Stomach (tissue), 9 donors: ENCODE measurements around the gene CDH23. TPM values are rescaled to one million over a fixed set of nuclear protein-coding genes. Genes with fewer than 3 reads are reported as not detected.

Experiments used
- DNase-seq, 2 donors: peaks; one replicate each; pipeline versions ENCODE4 v3.0.0 to v3.0.0-alpha.2; 2013 to 2019
- H3K27ac ChIP-seq, 5 donors: fragments of 200-600 bp in 4 of 5; sonication (generic) in 4 of 5; one replicate each; pipeline ENCODE4 v1.5.1; 2013 to 2019; ENCODE audit warnings: mild to moderate bottlenecking in 1 of 5, moderate library complexity in 1 of 5
- H3K27me3 ChIP-seq, 3 donors: fragments of 200-600 bp; sonication (generic); one replicate each; pipeline ENCODE4 v1.5.1; 2017 to 2019; ENCODE audit warnings: mixed run types in 1 of 3
- H3K36me3 ChIP-seq, 4 donors: fragments of 200-600 bp; sonication (generic); 1 replicate in 3 of 4; 2 replicates in 1 of 4; pipeline ENCODE4 v1.5.1; 2016 to 2019
- H3K4me1 ChIP-seq, 4 donors: fragments of 200-600 bp; sonication (generic); one replicate each; pipeline ENCODE4 v1.5.1; 2016 to 2019
- H3K4me3 ChIP-seq, 4 donors: fragments of 200-600 bp; sonication (generic) in 3 of 4; one replicate each; pipeline ENCODE4 v1.5.1; 2016 to 2019; ENCODE audit warnings: mild to moderate bottlenecking in 1 of 4
- H3K9me3 ChIP-seq, 4 donors: fragments of 200-600 bp; sonication (generic); one replicate each; pipeline ENCODE4 v1.5.1; 2016 to 2019
- CTCF ChIP-seq, 7 experiments: fragments of 450-650 bp in 4 of 7; fragments of 200-600 bp in 3 of 7; sonication (generic) in 3 of 7; IDR thresholded peaks; one replicate each; pipeline ENCODE4 v1.5.1; 2016 to 2019; ENCODE audit warnings: antibody characterized with exemption in 7 of 7, control low read depth in 2 of 7, mild to moderate bottlenecking in 1 of 7
- EP300 ChIP-seq: sonication (generic); formaldehyde crosslinking; IDR thresholded peaks from one replicate; pipeline ENCODE4 v1.6.1; 2017; ENCODE audit warnings: antibody characterized with exemption
- POLR2A ChIP-seq, 4 donors: fragments of 450-650 bp; IDR thresholded peaks; one replicate each; pipeline ENCODE4 v1.6.1; 2016; ENCODE audit warnings: antibody characterized with exemption in 4 of 4, control low read depth in 2 of 4, mild to moderate bottlenecking in 1 of 4, moderate library complexity in 1 of 4
- POLR2AphosphoS5 ChIP-seq, 3 donors: sonication (generic); formaldehyde crosslinking; IDR thresholded peaks; one replicate each; pipeline ENCODE4 v1.6.1; 2016; ENCODE audit warnings: antibody characterized with exemption in 3 of 3
- WGBS, 5 donors: extraction: QIAGEN DNeasy Blood & Tissue Kit in 3 of 5; methylation state at CpG; one replicate each; pipeline versions ENCODE4 v1.1.5 to v1.1.7; 2013 to 2018; 5-methylcytosine and 5-hydroxymethylcytosine counted together
- intact Hi-C: fragments of 100-400 bp; cut with DNase I; formaldehyde crosslinking; loops from one replicate; pipeline ENCODE4 v1.15.1; 2023; ENCODE audit warnings: low total_unique reads
- polyA plus RNA-seq, 3 donors: library from polyadenylated mRNA; stranded (reverse); fragments of 200-250 nt; gene quantifications; one replicate each; pipeline ENCODE4 v1.2.3, GENCODE V29; 2013
- total RNA-seq, 5 donors: library from RNA; depleted of rRNA; stranded (reverse); fragments of >200 nt; gene quantifications; one replicate each; pipeline versions ENCODE4 v1.1.0 to v1.2.3, GENCODE V29; 2014 to 2016
- donor health status: healthy with polysubstance abuse.
- donor health status: Bipolar disorder and iron deficiency.
- donor health status: healthy.

Gene CDH23
- total and polyA plus RNA-seq, 8 donors: 0.31 to 8.2 (median 2.2) TPM

GRCh38 chr10:71468363-71469094 lies 71.8 kb downstream of the CDH23 start:
- Histone ChIP-seq H3K4me3 (no peak overlapping the region), H3K9me3 (no peaks in the 10 kb centered on the region), H3K27me3 (no peaks in the 10 kb centered on the region), H3K27ac (no peak overlapping the region), H3K4me1 (no peaks in the 10 kb centered on the region), H3K36me3 (no peaks in the 10 kb centered on the region)
- 62 to 71% (median 67%) methylated on average over 8 to 9 of the region's 9 CpGs for WGBS, 5 donors
- DNase-seq: no peak
- TF ChIP-seq POLR2A (IDR thresholded peaks at IDR 0.05): no peak
- no peak for TF ChIP-seq CTCF (IDR thresholded peaks at IDR 0.05)
- TF ChIP-seq POLR2AphosphoS5 (IDR thresholded peaks at IDR 0.05): no peak
- TF ChIP-seq EP300: no peak
- intact Hi-C loops: no loop called here

GRCh38 chr10:71471006-71471405 lies 74.3 kb downstream of the CDH23 start:
- Histone ChIP-seq H3K27me3 (no peaks in the 10 kb centered on the region), H3K36me3 (no peaks in the 10 kb centered on the region), H3K27ac (no peak overlapping the region), H3K9me3 (no peaks in the 10 kb centered on the region), H3K4me3 (no peak overlapping the region), H3K4me1 (peaks cover 0 to 6% (median 3%) of the 10 kb centered on the region in 4 donors)
- intact Hi-C loops: no loop called here
- no peak for DNase-seq
- 82 to 93% (median 92%) methylated on average over 9 of the region's 9 CpGs for whole genome bisulfite sequencing, 5 donors
- TF ChIP-seq CTCF (IDR thresholded peaks at IDR 0.05): no peak
- no peak for TF ChIP-seq POLR2AphosphoS5 (IDR thresholded peaks at IDR 0.05)
- no peak for TF ChIP-seq POLR2A (IDR thresholded peaks at IDR 0.05)
- TF ChIP-seq EP300: no peak

GRCh38 chr10:71471957-71472365 lies 75.2 kb downstream of the CDH23 start:
- no peaks in the 10 kb centered on the region for H3K36me3 ChIP-seq
- 40 to 58% (median 49%) methylated on average over 6 of the region's 6 CpGs for WGBS, 5 donors
- H3K27me3 ChIP-seq: no peaks in the 10 kb centered on the region
- TF ChIP-seq POLR2A (IDR thresholded peaks at IDR 0.05): no peak
- no peak for TF ChIP-seq POLR2AphosphoS5 (IDR thresholded peaks at IDR 0.05)
- no peak for TF ChIP-seq CTCF (IDR thresholded peaks at IDR 0.05)
- TF ChIP-seq EP300: no peak
- peaks cover 0 to 10% (median 8%) of the 10 kb centered on the region in 4 donors for H3K4me1 ChIP-seq
- intact Hi-C loops: no loop called here
- H3K4me3 ChIP-seq: no peak overlapping the region
- no peaks in the 10 kb centered on the region for H3K9me3 ChIP-seq
- no peak overlapping the region for H3K27ac ChIP-seq
- no peak for DNase-seq

- intact Hi-C loops: no loop called here
- H3K27ac ChIP-seq: no peak overlapping the region
- 71 to 82% (median 74%) methylated on average over 4 of the region's 4 CpGs for WGBS, 5 donors
- no peak for DNase-seq
- TF ChIP-seq POLR2A (IDR thresholded peaks at IDR 0.05): no peak
- TF ChIP-seq EP300: no peak
- TF ChIP-seq CTCF (IDR thresholded peaks at IDR 0.05): no peak
- no peak for TF ChIP-seq POLR2AphosphoS5 (IDR thresholded peaks at IDR 0.05)
- no peaks in the 10 kb centered on the region for H3K9me3 ChIP-seq
- no peaks in the 10 kb centered on the region for H3K27me3 ChIP-seq
- H3K36me3 ChIP-seq: no peaks in the 10 kb centered on the region
- no peak overlapping the region for H3K4me3 ChIP-seq
- peaks cover 0 to 13% (median 8%) of the 10 kb centered on the region in 4 donors for H3K4me1 ChIP-seq
These were observed 75.7 kb downstream of the CDH23 start for GRCh38 chr10:71472466-71472865.
